Measurements from ENCODE around the gene STARD5.
"Not testable (repeated sequence)": the region's sequence is repeated elsewhere in the genome, so short reads cannot be mapped to it uniquely, and the experiment has no call there.

STARD5 gene, protein sequence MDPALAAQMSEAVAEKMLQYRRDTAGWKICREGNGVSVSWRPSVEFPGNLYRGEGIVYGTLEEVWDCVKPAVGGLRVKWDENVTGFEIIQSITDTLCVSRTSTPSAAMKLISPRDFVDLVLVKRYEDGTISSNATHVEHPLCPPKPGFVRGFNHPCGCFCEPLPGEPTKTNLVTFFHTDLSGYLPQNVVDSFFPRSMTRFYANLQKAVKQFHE

DNA sequence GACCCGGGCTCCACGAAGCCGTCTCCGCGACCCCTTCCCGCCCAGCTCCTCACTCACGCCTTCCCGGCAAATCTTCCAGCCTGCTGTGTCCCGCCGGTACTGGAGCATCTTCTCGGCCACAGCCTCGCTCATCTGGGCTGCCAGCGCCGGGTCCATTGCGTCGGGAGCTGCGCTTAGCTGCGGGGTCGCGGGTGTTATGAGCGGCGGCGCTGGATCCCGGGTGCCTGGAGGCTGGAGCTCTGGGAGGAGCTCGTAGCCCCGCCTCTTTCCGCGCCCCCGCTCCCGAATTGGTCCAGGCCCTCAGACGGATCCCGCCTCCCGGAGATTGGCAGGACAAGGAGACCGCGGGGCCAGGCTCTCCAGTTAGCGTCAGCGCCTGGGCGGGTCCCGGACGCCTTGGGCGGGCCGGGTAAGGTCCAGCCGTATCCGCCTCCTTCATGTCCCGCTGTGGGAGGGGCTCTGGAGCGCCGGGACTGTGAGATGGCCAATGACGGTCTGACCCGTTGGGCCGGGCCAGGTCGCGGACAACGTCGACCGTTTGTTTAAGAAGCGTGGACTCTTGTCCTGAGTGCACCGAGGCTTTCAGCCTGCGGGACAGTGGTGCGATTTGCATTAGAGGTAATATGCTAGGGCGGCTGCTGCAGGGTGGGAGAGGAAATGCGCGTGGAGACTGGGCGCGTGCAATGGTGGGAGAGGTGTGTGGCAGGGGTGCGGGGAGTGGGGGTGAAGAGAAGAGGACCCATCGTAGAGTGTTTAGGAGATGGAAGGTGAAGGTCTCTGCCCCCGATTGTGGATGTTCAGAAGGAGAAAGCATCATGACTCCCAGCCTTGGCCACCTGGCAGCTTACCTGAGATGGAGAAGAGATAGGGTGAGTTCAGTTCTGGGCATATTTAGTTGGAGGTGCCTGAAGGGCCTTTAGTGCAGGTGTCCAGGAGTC is at the start of gene STARD5:
STARD5 (minus strand) TSS at position 198 of the 938 bp plus-strand sequence; CDS start at position 156, 42 bp downstream.
- DNase-seq (ENCODE audit: low read depth): peak; percentile 92

DNA sequence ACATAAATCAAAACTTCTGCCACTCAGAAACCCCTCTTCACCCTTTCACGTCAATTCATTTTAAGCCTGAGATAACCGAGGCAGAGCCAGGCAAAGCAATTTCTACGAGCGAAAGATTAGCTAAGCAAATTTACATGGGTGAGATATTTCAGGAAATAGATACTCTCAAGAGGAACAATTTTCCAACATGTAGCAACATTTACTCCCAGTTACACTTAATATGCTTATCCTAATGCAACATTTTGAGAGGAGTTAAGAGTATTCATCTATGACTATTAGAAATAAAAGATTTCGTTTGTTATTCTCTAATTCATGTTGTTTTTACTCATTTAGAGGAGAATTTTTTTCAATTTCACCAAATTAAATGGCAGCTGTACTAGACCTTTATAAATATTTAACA is 49.2 kb upstream of the STARD5 start:
- no peak for DNase-seq (ENCODE audit: low read depth)

DNA sequence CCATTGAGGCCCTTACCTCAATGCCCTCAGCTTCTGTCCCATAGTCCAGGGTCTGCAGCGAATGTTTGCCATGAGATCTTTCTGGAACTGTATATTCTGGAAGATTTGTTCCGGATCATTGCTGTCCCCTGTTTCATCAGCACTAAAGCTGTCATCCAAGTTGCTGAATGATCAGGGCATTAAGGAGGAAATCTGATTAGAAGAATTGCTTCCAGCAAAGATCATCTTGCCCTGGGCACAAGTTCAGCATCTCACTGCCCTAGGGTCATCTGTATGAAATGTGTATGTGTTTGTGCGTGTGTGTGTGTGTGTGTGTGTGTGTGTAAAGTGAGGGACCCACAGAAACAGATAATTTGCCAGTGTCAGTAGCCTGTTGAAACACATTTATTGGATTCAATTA is 48.6 kb upstream of the STARD5 start:
- DNase-seq (ENCODE audit: low read depth): no peak

DNA sequence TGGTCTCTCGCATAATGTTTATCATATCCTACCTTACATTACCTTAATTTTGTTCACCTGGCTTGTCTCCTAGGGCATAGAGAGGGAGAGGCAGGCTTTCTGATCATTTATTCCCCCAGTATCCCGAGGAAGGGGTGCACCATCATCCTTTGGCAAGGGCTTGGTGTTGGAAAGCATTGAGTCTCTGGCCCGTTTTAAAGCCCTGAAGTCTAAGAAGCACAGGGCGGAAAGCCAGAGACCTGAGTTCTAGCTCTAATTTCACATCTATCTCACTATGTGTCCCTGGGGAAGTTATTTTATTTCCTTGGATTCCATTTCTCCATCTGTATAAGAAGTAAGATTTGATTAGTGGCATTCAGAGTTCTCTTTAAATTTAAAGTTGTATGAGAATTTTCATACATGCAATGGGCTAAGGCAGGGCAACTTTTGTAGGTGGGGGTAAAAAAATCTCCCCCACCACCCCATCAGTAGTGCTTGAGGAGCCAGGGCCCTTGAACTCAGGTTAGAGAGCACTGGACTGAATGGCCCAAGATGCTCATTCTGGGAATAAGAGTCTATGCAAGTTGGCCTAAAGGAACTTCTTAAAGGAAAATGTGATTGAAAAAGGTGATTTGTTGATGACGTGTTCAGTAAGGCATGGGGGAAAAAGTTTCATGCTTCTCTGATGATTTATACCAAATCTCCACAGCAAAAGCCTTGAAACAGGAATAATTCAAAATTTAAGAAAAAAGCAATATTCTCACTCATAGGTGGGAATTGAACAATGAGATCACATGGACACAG is 40.0 kb upstream of the STARD5 start:
- no peak for DNase-seq (ENCODE audit: low read depth)

DNA sequence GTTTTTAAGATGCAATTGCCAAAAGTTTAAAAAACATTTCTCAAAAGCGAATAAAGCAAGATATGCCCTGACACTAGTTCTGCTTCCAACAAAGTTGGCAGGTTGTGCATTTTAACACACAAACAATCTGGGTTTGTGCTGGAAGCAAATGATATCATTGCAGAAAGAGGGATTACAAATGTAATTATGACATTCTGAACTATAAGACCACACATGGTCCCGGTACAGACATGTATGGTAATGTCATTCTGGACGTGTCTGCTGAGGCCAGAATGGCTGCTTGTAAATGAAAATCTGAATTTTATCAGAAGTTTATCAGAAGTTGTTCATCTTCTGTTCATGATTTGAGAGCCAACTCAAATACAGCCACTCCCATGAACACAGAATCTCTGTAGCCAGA is 39.3 kb upstream of the STARD5 start:
- no peak for DNase-seq (ENCODE audit: low read depth)

DNA sequence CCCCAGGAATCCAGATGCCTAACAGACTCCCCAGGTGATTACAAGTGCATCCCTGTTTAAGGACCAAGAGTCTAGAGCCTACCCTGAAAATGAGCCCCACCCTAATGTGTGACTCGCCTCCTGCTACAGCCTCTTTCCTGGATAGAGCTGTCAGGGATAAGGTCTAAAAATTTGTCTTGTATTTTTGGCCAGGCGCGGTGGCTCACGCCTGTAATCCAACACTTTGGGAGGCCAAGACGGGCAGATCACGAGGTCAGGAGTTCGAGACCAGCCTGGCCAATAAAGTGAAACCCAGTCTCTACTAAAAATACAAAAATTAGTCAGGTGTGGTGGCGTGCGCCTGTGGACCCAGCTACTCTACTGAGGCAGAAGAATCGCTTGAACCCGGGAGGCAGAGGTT is 38.8 kb upstream of the STARD5 start:
- no peak for DNase-seq (ENCODE audit: low read depth)

DNA sequence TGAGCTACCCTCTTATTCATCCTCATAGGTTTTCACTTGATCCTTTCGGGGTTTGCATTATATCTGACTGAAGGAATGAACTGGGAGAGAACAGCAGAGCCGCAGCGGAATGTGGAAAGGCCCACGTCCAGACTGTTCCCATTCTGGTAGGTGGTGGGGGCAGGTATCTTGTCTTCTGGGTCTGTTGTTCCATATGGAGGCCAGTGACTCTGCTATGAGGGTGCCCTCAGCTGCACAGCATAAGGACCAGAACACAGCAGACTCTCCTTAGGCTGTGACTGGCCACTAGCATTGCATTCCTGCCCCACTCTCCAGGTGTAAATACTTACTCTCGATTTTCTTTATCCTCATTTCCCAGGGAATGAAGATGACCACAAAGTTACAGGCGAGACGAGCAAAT is 38.0 kb upstream of the STARD5 start:
- DNase-seq (ENCODE audit: low read depth): no peak

DNA sequence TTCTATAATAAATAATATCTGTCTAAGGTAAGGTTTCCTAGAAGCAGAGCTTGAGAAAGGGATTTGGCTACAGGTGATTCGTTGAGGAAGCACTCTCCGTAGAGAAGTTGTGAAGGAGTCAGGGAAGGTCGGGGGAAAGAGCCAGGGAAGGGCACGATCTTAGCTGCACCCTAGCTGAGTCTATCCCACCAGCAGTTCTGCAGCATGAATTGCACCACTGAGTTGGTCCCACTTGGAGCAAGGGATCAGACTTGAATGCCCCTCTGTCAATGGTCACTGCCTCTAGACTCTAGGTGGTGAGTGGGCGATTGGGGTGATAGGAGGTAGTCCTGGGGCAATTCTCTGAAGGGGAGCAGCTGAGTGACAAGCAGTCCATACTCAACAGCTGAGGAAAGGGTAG is 36.5 kb upstream of the STARD5 start:
- no peak for DNase-seq (ENCODE audit: low read depth)

DNA sequence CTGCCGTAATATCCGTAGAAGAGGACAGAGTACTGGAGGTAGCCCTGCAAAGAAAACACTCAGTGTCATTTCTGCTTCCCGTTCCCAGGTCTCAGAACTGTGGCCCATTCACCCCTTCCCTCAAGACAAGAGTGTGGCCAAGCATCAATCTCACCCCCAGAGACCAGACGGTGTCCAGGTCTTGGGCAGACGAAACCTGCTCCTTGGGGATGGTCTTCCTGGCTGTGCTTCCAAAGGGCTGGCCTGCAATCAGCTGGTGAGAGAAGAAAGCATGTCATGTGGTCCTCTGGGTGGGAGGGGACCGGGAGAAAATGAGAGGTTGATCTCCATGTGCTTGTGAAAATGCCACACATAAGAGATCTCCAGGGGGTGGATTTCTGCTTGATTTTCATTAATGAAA is 34.3 kb upstream of the STARD5 start:
- no peak for DNase-seq (ENCODE audit: low read depth)

DNA sequence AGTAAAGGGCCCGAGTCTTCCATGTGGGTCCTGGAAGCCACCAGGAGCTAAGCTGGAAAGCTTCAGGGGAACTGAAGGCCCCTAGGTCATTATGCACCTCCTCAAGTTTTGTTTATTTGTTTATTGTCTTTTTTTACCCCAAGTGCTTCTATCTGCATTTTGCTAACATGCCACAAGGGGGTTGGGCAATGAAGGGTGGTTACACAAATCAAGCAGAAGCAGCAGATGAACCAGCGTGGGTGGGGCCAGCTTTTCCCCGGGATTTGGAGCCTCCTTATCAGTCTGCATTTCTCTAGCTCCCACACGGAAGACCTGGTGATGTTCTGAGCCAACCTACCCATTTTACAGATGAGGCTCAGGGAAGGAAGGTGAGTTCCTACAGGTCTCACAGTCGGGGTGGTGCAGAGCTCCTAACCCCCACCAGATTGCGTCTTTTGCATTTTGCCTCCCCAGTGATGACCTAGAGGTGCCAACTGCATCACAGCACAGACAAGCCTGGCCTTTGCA is 33.3 kb upstream of the STARD5 start:
- DNase-seq (ENCODE audit: low read depth): no peak

DNA sequence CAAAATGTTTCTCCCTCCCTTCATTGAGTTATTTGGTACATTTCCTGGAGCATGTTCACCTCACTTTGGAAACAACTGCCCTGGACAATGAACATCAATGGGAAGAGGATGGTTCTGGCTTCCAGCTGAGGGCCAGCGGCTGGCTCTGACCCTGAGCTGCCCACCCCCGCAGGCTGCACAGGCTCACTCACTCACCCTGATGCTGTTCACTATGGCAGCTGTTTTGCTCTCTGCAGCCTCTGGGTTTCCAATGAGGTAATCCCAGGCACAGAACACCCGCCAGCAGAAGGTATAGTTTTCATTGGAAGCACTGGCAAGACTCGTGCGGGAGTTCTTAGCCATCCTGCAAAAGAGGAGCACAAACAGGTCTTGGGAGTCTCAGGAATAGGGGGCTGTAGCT is 32.3 kb upstream of the STARD5 start:
- no peak for DNase-seq (ENCODE audit: low read depth)

DNA sequence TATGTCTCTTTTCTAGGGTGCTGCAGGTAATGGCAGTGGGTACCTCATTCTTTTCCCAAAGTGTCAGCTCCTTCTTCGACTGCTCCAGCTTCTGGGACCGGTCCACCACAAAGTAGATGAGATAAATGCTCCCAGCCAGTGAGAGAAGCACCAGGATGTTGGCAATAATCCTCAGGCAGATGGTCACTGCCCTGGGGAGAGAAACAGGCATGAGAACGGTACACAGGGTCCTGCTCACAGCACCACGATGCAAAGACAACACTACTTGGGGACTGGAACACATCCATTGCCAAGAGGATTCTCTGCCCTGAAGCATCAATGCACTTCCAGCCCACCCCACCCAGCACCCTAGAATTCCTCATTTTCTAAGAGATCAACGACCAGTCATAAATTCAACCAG is 27.7 kb upstream of the STARD5 start:
- no peak for DNase-seq (ENCODE audit: low read depth)

DNA sequence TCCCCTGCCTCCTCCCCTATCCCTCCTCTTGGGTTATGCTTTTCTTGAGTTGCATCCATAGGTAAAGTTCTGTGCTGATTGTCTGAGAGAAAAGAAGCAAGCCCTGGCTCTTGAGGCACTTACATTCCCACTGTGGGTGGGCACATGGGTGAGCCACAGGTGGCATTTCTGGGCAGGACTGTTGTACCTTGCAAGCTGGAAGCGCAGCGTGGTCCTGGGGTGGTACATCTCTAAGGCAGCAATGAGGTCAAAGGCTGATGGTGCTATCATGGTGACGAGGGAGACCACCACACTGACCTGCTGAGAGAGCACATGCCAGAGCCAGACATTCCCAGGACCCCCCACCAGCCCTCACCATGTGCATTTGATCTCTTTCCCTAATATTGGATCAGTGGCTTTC is 25.3 kb upstream of the STARD5 start:
- no peak for DNase-seq (ENCODE audit: low read depth)

DNA sequence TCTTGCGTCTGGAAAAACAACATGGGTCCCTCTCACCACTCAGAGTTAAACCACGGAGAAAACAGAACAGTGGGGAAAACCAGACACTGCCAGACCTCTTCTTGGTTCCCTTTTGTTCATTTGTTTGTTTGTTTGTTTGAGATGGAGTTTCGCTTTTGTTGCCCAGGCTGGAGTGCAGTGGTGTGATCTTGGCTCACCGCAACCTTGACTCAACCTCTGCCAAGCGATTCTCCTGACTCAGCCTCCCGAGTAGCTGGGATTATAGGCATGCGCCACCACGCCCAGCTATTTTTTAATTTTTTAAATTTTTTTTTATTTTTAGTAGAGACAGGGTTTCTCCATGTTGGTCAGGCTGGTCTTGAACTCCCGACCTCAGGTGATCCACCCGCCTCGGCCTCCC is 24.8 kb upstream of the STARD5 start:
- DNase-seq (ENCODE audit: low read depth): not testable (repeated sequence)

DNA sequence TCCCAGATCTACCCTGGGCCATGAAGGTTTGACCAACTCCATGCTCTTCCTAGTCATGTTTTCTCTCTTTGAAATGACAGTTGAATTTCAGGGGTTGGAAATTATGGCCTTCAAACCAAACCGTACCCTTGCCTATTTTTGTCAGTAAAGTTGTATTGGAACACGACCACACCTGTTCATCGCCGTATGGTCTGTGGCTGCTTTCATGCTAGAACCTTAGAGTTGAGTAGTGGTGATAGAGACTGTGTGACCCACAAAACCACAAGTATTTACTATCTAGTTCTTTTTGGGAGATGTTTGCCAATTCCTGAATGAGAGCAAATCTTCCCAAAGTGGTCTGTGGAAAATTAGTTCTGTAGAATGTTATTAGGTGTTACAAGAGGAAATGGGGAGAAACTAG is 24.0 kb upstream of the STARD5 start:
- no peak for DNase-seq (ENCODE audit: low read depth)

DNA sequence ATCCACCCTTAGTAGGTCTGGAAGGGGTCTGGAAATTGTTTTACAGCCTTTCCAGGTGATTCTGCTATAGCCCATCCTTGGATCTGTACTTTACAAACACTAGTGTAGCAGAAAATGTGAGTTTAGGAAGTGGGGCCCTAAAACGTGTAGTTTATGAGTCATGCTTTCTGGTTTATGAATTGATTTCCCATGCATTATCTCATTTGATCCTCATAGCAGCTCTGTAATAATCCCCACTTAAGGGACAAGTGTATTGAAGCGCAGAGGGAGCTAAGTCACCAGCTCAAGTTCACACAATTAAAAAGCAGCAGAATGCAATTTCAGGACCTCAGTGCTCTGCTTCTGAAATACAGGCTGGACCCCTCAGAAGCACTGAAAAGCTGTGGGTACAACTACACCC is 22.7 kb upstream of the STARD5 start:
- DNase-seq (ENCODE audit: low read depth): no peak

DNA sequence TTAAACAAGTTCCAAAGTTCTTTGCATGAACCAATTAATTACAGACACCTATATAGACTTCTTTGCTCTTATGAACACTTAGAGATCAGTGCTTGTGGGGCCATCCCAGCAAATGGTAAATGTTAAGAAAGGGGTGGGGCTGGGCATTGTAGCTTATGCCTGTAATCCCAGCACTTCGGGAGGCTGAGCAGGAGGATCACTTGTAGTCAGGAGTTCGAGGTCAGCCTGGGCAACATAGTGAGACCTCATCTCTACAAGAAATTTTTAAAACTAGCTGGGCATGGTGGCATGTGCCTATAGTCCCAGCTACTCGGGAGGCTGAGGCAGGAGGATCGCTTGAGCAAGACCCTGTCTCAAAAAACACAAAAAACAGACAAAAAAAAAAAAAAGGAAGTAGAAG is 19.4 kb upstream of the STARD5 start:
- no peak for DNase-seq (ENCODE audit: low read depth)

DNA sequence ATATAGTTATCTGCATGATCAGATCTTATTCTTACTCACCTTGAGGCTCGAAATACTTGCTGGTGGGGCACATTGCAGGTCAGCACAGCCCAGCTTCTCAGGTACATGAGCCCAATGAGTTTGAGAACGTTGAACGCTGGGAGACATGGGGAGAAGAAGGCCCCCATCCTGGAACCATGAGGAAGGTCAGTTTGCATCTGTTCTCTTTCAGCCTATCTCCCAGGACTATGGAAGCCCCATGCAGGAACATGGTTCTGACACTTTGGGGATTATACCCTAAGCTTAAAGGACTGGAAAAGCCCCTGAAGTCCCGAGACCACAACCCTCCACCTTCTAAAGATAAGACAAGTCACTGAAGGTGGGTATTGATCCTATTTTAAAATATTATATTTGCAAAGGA is 17.4 kb upstream of the STARD5 start:
- DNase-seq (ENCODE audit: low read depth): no peak

DNA sequence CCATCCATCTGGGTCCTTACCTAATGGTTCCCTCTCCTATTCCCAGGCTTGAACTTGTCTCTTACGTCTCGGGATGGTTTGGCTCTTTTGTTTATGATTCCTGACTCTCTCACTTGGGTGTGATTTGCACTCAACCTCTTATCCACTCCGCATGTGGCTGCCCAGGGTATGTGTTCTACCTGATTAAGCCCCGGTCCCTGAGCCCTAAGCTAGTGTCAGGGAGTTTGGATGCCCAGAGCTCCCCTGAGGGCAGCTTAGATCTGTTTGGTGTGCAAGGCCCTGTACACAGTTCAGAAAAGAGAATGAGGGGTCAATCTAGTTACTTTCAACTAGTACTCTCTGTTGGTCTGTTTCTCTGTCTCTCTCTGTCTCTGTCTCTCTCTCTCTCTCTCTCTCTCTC is 15.9 kb upstream of the STARD5 start:
- DNase-seq (ENCODE audit: low read depth): no peak

DNA sequence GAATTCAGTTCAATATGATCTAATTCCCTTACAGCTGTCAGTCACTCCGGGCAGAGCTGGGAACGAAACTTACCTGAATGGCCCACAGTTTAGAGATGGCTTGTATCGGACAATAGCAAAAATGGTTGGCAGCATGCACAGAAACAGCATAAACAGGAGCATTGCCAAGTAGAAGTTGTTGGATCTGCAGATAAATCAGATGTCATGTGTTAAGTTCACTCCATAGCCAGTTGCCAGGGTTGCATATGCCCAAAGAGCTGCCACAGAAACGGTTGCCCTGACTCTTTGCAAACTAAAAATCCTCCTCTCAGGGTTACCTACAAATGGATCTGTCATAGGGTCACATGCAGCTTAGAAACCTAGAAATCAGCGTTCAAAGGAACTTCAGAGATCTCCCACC is 15.4 kb upstream of the STARD5 start:
- DNase-seq (ENCODE audit: low read depth): no peak

DNA sequence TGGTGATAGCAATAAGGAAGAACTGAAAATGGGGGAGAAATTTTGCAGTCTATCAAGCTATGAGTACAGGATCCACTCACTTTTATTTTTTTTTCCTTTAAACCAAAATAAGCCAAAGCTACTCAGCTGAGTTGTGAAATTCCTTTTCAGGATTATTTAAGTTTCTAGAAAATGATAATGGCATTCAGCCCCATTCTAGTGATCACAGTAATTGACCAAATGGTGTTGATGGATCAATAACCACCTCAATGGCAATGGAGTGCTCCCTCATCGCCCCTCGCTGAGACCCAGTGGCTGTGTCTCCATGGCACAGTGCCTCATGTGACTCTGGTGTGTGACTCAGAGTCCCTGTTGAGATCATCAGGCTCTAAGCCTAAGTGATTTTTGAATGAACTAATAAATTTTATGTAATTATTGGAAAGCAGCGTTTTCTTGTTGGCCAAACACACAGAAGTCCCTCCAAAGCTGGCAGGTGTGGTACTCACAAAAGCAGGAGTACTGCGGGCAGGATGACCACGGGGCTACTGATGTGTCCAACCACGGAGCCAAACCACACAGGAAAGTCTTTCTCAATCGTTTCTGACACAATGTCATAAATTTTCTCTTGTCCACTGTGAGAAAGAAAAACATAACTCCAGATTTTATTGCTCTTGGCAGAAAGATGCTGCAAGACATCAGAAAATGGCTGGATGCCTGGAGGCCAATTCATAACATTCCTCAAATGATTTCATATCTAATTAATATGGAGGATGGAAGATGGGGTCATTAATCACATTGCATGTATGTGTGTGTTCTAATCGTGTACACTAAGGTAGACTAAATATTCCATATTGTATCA is 14.4 kb upstream of the STARD5 start:
- peak; percentile 38 for DNase-seq (ENCODE audit: low read depth)

DNA sequence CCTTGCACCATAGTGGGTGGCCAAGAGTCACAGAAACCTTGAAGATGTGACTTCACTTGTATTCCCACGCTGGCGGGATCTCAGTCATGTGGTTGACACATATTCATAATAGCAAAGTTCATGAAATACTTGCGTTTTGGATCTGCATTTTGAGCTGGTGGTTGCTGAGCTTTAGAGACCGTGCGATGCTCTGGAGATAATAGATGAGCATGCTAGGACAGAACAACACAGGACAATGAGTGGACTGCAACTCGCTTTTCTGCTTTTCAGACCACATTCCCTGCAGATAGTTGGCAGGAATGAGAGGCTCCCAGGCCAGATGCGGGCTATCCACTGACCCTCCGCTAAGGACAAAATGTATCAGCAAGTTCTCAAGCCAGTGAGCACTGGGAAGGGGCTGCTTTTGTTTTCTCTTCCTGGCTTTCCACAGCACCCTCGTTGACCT is 13.8 kb upstream of the STARD5 start:
- DNase-seq (ENCODE audit: low read depth): no peak

All from fibroblast of the conjunctiva (primary cell).